Activated naive CD8-positive, alpha-beta T cell (primary cell): ENCODE results near the gene PPP1R16B.
A peak's percentile ranks its signal among the peaks of the same experiment; 100 is the strongest.

Experiments
- H3K27ac Mint-ChIP-seq: one replicate; pipeline ENCODE4 v1.8.0; 2021; ENCODE audit warnings: mixed read lengths
- H3K27me3 Mint-ChIP-seq: one replicate; pipeline ENCODE4 v1.8.0; 2021; ENCODE audit warnings: mixed read lengths
- H3K36me3 Mint-ChIP-seq: one replicate; pipeline ENCODE4 v1.8.0; 2021; ENCODE audit warnings: mixed read lengths
- H3K4me1 Mint-ChIP-seq: one replicate; pipeline ENCODE4 v1.8.0; 2021; ENCODE audit warnings: low read depth, mixed read lengths
- H3K4me3 Mint-ChIP-seq: one replicate; pipeline ENCODE4 v1.8.0; 2021; ENCODE audit warnings: mild to moderate bottlenecking, mixed read lengths
- H3K9me3 Mint-ChIP-seq: one replicate; pipeline ENCODE4 v1.8.0; 2021; ENCODE audit warnings: low read depth, mixed read lengths

The PPP1R16B gene

GRCh38 chr20:38861071-38861401, 55.5 kb downstream of the PPP1R16B start:
- Mint-ChIP-seq H3K4me3 (no peak overlapping the region), H3K36me3 (peaks cover 4% of the 10 kb centered on the region), H3K9me3 (no peaks in the 10 kb centered on the region), H3K27ac (peak overlapping the region; percentile 85), H3K27me3 (no peaks in the 10 kb centered on the region), H3K4me1 (peaks cover 72% of the 10 kb centered on the region)

- Mint-ChIP-seq H3K27me3 (no peaks in the 10 kb centered on the region), H3K36me3 (no peaks in the 10 kb centered on the region), H3K4me3 (no peak overlapping the region), H3K4me1 (peaks cover 61% of the 10 kb centered on the region), H3K9me3 (no peaks in the 10 kb centered on the region), H3K27ac (peak overlapping the region; percentile 90)
Measured at GRCh38 chr20:38862226-38862625, 56.7 kb downstream of the PPP1R16B start.

GRCh38 chr20:38863024-38863851, 57.7 kb downstream of the PPP1R16B start:
- Mint-ChIP-seq H3K9me3 (no peaks in the 10 kb centered on the region), H3K4me1 (peaks cover 55% of the 10 kb centered on the region), H3K36me3 (peaks cover 4% of the 10 kb centered on the region), H3K27ac (peak overlapping the region; percentile 90), H3K4me3 (peak overlapping the region; percentile 30), H3K27me3 (no peaks in the 10 kb centered on the region)

GRCh38 chr20:38864662-38865061, 59.2 kb downstream of the PPP1R16B start:
- no peak overlapping the region for H3K27ac Mint-ChIP-seq
- no peaks in the 10 kb centered on the region for H3K9me3 Mint-ChIP-seq
- peaks cover 8% of the 10 kb centered on the region for H3K36me3 Mint-ChIP-seq
- H3K27me3 Mint-ChIP-seq = no peaks in the 10 kb centered on the region
- peaks cover 48% of the 10 kb centered on the region for H3K4me1 Mint-ChIP-seq
- no peak overlapping the region for H3K4me3 Mint-ChIP-seq

GRCh38 chr20:38866265-38867061, 61.0 kb downstream of the PPP1R16B start:
- peaks cover 50% of the 10 kb centered on the region for H3K4me1 Mint-ChIP-seq
- H3K27ac Mint-ChIP-seq = no peak overlapping the region
- H3K36me3 Mint-ChIP-seq = peaks cover 11% of the 10 kb centered on the region
- no peak overlapping the region for H3K4me3 Mint-ChIP-seq
- no peaks in the 10 kb centered on the region for H3K27me3 Mint-ChIP-seq
- H3K9me3 Mint-ChIP-seq = no peaks in the 10 kb centered on the region

GRCh38 chr20:38867062-38867359, 61.5 kb downstream of the PPP1R16B start:
- Mint-ChIP-seq H3K9me3 (no peaks in the 10 kb centered on the region), H3K36me3 (peaks cover 11% of the 10 kb centered on the region), H3K4me3 (no peak overlapping the region), H3K27me3 (no peaks in the 10 kb centered on the region), H3K4me1 (peaks cover 52% of the 10 kb centered on the region), H3K27ac (no peak overlapping the region)

GRCh38 chr20:38870733-38871559, 65.4 kb downstream of the PPP1R16B start:
- Mint-ChIP-seq H3K9me3 (no peaks in the 10 kb centered on the region), H3K36me3 (peaks cover 13% of the 10 kb centered on the region), H3K27ac (peak overlapping the region; percentile 89), H3K4me3 (peak overlapping the region; percentile 52), H3K4me1 (peaks cover 67% of the 10 kb centered on the region), H3K27me3 (no peaks in the 10 kb centered on the region)

GRCh38 chr20:38871560-38871953, 66.1 kb downstream of the PPP1R16B start:
- Mint-ChIP-seq H3K4me1 (peaks cover 73% of the 10 kb centered on the region), H3K4me3 (no peak overlapping the region), H3K9me3 (no peaks in the 10 kb centered on the region), H3K36me3 (peaks cover 13% of the 10 kb centered on the region), H3K27ac (peak overlapping the region; percentile 89), H3K27me3 (no peaks in the 10 kb centered on the region)

GRCh38 chr20:38872036-38872435, 66.5 kb downstream of the PPP1R16B start:
- H3K36me3 Mint-ChIP-seq = peaks cover 13% of the 10 kb centered on the region
- H3K27ac Mint-ChIP-seq = peak overlapping the region; percentile 99

GRCh38 chr20:38872491-38873049, 67.1 kb downstream of the PPP1R16B start:
- peaks cover 81% of the 10 kb centered on the region for H3K4me1 Mint-ChIP-seq
- H3K27ac Mint-ChIP-seq = peak overlapping the region; percentile 99
- H3K9me3 Mint-ChIP-seq = no peaks in the 10 kb centered on the region
- H3K36me3 Mint-ChIP-seq = peaks cover 14% of the 10 kb centered on the region
- peak overlapping the region; percentile 82 for H3K4me3 Mint-ChIP-seq
- no peaks in the 10 kb centered on the region for H3K27me3 Mint-ChIP-seq

More at GRCh38 chr20:38872036-38872435, 66.5 kb downstream of the PPP1R16B start:
- peak overlapping the region; percentile 82 for H3K4me3 Mint-ChIP-seq
- no peaks in the 10 kb centered on the region for H3K27me3 Mint-ChIP-seq
- peaks cover 77% of the 10 kb centered on the region for H3K4me1 Mint-ChIP-seq
- no peaks in the 10 kb centered on the region for H3K9me3 Mint-ChIP-seq

- Mint-ChIP-seq H3K4me1 (peaks cover 83% of the 10 kb centered on the region), H3K9me3 (no peaks in the 10 kb centered on the region), H3K27ac (peak overlapping the region; percentile 99), H3K36me3 (peaks cover 12% of the 10 kb centered on the region), H3K27me3 (no peaks in the 10 kb centered on the region), H3K4me3 (peak overlapping the region; percentile 82)
Measured at GRCh38 chr20:38873050-38873581, 67.6 kb downstream of the PPP1R16B start.

- no peaks in the 10 kb centered on the region for H3K27me3 Mint-ChIP-seq
- H3K27ac Mint-ChIP-seq = peak overlapping the region; percentile 99
- H3K36me3 Mint-ChIP-seq = peaks cover 8% of the 10 kb centered on the region
- H3K4me1 Mint-ChIP-seq = peaks cover 85% of the 10 kb centered on the region
- H3K4me3 Mint-ChIP-seq = peak overlapping the region; percentile 80
- H3K9me3 Mint-ChIP-seq = no peaks in the 10 kb centered on the region
Measured at GRCh38 chr20:38874460-38875174, 69.1 kb downstream of the PPP1R16B start.

GRCh38 chr20:38875175-38875993, 69.9 kb downstream of the PPP1R16B start:
- Mint-ChIP-seq H3K4me1 (peaks cover 84% of the 10 kb centered on the region), H3K36me3 (peaks cover 6% of the 10 kb centered on the region), H3K4me3 (peak overlapping the region; percentile 80), H3K27ac (peak overlapping the region; percentile 99), H3K27me3 (no peaks in the 10 kb centered on the region), H3K9me3 (no peaks in the 10 kb centered on the region)
